TTC549 (cell line): ENCODE results near the gene TMCO2.

ENCODE experiments used
- FAIRE-seq: peaks from 2 replicates; lab custom pipeline; 2012; peaks lifted over from hg19 to GRCh38; lab: Jason Lieb, UNC

Gene TMCO2

DNA sequence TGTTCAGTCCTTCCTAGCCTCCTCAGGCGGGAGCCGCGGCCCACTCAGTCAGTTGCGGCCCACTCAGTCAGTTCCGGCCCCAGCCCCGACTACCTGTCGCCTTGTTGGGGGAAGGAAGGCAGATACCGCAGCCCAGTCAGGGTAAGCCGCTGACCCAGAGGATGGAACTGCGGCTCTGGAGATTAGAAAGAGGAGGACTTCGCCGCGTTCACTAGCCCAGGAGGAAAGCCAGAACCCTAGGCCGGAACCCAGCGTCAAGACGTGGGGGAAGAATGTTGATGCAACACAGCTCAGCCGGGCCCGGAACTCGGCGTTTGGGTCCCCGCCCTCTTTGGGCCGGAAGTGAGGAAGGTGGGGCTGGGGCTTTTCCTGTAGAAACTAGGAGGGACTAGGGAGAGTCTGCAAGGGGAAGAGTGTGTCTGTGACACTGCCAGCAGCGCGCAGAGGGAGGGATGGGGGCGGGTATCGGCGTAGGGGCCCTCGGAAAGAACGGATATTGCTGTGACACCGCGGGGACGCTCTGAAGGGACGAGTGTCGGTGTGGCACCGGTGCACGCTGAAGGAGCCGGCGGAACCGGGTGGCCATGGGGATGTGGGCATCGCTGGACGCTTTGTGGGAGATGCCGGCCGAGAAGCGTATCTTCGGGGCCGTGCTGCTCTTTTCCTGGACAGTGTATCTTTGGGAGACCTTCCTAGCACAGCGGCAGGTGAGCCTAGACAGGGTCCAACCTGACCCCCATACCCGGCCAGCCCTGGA, 10.1 kb downstream of the TMCO2 start, which contains the start of gene ZMPSTE24:
TSS of gene ZMPSTE24 (plus strand) at position 549 of the 757 bp plus-strand sequence. CDS start at position 585, 36 bp downstream.
- peak; percentile 37 for FAIRE-seq

- FAIRE-seq = no peak
These were observed 10.7 kb downstream of the TMCO2 start for GRCh38 chr1:40258445-40258769.

DNA sequence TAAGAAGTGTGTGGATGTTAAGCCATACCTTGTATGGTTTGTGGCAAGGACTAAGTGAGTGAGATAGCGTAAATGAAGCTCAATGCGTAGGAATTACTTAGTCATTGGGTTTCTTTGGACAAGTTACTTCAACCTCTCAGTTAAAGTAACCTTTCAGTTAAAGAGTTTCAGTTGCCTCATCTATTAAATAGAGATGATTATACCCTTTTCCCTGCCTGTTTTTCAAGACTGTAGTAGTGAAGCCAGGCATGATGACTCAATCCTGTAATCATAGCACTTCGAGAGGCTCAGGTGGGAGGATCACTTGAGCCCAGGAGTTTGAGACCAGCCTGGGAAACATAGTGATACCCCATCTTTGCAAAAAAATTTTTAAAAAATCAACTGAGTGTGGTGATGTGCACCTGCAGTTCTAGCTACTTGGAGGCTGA, 16.6 kb downstream of the TMCO2 start:
- no peak for FAIRE-seq

- FAIRE-seq = no peak
These were observed 17.6 kb downstream of the TMCO2 start for GRCh38 chr1:40265298-40265697.

GRCh38 chr1:40265919-40266318, 18.2 kb downstream of the TMCO2 start:
- FAIRE-seq = no peak

GRCh38 chr1:40266786-40267535, 19.2 kb downstream of the TMCO2 start:
- no peak for FAIRE-seq

GRCh38 chr1:40267767-40268187, 20.0 kb downstream of the TMCO2 start:
- FAIRE-seq = no peak

- no peak for FAIRE-seq
These were observed 20.5 kb downstream of the TMCO2 start for GRCh38 chr1:40268211-40268610.

- FAIRE-seq = no peak
These were observed 22.6 kb downstream of the TMCO2 start for GRCh38 chr1:40270152-40270834.

DNA sequence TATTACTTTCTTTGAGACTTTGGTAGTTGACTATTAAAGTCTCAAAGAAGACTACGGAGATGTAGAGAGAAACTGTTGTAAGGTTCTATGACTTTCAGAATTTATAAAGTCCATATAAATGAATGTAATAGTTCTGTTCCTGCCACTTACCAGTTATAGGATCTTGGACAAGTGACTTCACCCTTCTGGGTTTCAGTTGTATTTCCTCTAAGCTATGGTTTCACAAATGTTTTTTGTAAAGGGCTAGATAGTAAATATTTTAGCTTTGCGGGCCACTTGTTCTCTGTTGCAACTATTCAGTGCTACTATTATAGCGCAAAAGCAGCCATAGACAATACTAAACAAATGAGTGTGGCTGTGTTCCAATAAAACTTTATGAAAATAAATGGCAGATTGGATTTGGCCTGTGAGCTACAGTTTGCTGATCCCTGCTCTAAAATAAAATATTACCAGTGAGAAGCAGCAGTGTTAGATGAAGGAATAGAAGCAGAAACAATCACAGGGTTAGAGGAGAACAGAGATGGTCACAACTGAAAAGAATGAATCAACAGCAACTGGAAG, 25.0 kb downstream of the TMCO2 start:
- no peak for FAIRE-seq

DNA sequence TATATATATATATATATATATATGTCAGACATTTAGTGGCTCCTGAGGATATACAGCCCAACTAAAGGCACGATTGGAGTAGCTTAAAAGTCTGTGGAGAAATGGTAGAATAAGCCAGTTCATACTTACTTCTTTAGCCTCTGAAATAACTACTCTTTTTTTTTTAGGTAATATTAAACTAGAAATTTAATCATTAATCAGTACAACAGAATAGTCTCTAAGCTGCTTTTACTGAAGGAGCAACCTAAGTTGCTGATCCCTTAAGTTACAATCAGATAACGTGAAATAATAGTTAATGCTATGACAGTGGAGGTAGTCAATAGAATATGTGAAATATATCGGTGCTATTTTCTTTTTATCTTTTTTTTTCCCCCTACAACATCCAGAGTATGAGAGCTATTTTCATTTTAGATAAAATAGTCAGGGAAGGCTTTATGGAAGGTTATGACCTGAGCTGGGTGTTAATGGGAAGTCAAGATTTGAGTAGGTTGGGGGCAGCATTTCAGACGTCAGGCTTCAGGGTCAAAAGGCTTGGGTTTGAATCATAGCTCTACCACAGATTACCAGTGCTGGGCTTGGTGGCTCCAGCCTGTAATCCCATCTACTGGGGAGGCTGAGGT, 25.9 kb downstream of the TMCO2 start:
- no peak for FAIRE-seq

DNA sequence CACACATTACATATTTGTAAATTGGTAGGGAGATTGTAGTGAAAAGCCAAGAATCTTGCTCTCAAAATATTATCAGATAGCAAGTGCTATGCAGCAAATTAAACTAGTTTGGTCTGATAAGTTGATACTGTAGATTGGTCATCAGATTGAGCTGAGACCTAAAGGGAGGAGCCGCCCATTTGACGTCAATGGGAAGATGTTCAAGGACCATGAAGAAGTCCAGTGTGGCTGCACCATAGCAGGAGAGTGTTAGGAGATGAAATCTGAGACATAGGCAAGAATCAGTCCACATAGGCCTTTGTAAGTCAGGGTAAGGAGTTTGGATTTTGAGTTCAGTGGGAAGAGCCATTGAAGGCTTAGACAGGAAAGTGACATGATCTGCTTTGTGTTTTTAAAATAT, 26.6 kb downstream of the TMCO2 start:
- no peak for FAIRE-seq

DNA sequence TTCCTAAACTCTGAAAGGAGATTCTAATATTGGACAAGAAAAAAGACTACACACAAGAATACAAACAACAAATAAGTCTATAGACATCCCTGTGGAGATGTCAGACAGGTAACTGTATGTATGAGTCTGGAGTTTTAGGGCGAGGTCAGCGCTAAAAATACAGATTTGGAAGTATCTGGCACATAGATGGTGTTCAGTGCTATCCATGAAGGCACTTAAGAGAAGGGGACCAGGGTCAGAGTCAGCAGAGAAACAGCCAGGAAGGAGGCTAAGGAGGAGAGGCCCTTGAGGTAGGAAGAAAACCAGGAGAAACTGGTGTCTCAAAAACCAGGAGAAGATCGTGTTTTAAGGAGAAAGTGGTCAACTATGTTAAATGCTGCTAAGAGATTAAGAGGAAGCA, 28.4 kb downstream of the TMCO2 start:
- no peak for FAIRE-seq

DNA sequence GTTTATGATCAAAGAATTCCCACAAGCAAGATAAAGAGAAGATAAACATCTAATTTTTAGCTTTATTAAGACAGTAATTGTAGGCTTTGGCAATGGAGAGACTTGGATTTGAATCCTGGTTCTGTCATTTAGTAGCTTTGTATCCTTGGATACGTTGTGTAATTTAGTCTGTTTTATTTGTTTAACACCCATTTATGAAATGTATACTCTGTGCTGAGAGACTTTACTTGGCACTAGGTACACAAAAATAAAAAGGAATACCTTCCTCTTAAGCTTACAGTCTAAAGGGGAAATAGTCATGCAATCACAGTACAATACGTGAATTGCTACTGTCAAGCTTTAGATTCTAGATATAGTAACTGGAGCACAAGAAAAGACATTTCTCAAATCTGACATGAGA, 34.1 kb downstream of the TMCO2 start:
- no peak for FAIRE-seq

DNA sequence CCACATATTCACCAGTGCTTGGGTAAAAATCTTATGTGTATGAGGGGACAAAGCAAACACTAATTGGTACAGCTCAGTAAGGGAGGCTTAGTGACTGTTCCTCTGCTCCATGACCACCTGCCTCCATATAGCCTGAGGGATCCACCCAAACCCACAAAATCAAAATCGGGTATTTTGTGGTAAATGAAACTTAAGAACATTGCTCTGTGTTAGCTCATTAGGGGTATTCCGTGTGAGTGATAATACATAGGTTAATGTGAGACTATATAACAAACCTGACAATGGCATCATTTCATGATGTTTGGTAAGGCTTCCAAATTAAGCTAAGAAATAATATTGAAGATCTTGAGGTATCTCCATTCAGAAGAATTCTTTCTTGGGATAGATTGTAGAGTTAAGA, 43.6 kb downstream of the TMCO2 start:
- FAIRE-seq = no peak

- no peak for FAIRE-seq
These were observed 51.9 kb downstream of the TMCO2 start for GRCh38 chr1:40299366-40300248.

DNA sequence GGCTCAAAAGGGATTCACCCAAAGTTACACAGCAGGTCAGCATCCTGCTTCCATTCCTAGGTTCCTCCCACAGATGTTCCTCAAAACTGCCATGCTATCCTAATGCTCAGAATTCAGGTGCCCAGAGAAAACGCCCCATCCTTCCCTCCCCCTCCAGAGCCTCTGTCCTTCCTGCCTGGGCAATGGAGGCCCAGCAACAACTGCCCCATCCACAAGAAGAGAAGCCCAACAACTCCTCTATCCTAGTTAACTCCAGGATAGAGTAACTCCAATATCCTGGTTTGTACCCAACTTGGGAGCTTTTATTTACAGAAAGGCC, 52.5 kb downstream of the TMCO2 start:
- FAIRE-seq = no peak

DNA sequence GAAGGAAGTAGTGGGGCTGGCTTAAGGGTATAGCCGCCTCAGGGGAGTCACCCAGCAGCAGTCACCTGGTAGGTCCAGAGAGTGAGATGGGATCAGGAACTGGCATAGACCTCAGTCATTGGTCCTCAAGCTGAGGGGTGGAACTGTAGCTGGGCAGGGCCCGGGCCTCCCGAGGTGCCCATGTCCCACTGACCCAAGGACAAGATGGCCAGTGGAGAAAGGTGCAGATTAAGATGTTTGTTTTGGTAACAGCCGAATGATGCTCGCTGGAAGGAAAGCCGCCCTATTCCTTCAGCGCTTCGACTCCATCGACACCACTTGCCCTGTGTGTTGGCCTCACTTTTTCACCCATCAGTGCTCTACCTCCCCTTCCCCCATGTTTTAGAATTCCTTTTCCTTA, 52.9 kb downstream of the TMCO2 start:
- no peak for FAIRE-seq

DNA sequence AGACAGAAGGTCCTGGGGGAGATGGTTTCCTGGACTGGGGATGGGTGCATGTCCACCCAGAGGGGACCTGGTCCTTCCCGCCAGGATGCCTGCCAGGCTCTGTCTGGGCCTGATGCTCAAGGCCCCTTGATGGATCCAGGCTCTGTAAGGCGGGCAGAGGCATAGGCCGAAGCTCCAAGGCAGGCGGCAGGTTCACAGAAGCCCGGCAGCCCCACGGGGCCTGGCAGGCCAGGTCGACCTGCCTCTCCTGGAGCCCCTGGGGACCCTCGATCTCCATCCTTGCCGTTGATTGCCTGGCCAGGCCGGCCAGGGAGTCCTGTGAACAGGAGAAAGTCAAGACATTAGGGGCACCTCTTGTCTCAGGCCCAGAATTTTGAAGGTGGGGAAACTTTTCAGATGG, 53.3 kb downstream of the TMCO2 start:
- no peak for FAIRE-seq
